ENCODE measurements around the gene CLMN.

DNA sequence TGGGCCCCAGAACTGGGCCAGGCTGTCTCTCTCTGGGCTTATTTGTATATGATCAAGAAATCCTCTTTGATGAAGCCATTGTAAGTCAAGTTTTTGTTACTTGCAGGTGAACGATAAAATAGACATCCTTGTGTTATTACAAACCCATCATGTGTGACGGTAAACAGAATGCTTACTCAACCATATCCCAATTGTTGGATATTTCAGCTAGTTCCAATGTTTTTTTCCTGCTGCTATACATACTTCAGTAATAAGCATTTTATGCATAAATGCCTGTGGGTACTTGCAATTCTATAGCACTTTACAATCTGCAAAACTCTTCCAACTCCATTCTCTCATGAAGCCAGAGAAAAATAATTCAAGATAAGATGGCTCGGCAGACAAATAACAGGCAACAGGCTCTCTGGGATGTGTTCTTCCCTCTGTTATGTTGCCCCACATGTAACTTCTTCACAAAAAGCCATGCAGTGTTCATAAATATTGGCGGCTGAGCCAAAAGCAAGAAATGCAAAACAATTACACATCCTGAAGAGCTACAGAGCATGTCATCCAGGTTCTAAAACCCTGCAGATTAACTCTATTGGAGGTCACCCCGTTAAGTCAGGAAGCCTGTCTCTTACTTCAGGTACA is 69.5 kb downstream of the CLMN start:
- TF ChIP-seq ZFAT (CRISPR knock-in tag; conservative IDR thresholded peaks at IDR 0.05) (no peak), HES4 (CRISPR knock-in tag; IDR thresholded peaks at IDR 0.05; ENCODE audit: borderline replicate concordance) (no peak), SP1 (IDR thresholded peaks at IDR 0.05) (no peak), SP1 (CRISPR knock-in tag; IDR thresholded peaks at IDR 0.05) (no peak), HDAC2 (CRISPR knock-in tag; IDR thresholded peaks at IDR 0.05) (no peak), PLRG1 (conservative IDR thresholded peaks at IDR 0.05) (no peak), NFYB (CRISPR knock-in tag; IDR thresholded peaks at IDR 0.05) (no peak)
- TF ChIP-seq, protein P1, sequence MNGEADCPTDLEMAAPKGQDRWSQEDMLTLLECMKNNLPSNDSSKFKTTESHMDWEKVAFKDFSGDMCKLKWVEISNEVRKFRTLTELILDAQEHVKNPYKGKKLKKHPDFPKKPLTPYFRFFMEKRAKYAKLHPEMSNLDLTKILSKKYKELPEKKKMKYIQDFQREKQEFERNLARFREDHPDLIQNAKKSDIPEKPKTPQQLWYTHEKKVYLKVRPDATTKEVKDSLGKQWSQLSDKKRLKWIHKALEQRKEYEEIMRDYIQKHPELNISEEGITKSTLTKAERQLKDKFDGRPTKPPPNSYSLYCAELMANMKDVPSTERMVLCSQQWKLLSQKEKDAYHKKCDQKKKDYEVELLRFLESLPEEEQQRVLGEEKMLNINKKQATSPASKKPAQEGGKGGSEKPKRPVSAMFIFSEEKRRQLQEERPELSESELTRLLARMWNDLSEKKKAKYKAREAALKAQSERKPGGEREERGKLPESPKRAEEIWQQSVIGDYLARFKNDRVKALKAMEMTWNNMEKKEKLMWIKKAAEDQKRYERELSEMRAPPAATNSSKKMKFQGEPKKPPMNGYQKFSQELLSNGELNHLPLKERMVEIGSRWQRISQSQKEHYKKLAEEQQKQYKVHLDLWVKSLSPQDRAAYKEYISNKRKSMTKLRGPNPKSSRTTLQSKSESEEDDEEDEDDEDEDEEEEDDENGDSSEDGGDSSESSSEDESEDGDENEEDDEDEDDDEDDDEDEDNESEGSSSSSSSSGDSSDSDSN (CRISPR knock-in tag; IDR thresholded peaks at IDR 0.05) = no peak
- TF ChIP-seq, protein P2, sequence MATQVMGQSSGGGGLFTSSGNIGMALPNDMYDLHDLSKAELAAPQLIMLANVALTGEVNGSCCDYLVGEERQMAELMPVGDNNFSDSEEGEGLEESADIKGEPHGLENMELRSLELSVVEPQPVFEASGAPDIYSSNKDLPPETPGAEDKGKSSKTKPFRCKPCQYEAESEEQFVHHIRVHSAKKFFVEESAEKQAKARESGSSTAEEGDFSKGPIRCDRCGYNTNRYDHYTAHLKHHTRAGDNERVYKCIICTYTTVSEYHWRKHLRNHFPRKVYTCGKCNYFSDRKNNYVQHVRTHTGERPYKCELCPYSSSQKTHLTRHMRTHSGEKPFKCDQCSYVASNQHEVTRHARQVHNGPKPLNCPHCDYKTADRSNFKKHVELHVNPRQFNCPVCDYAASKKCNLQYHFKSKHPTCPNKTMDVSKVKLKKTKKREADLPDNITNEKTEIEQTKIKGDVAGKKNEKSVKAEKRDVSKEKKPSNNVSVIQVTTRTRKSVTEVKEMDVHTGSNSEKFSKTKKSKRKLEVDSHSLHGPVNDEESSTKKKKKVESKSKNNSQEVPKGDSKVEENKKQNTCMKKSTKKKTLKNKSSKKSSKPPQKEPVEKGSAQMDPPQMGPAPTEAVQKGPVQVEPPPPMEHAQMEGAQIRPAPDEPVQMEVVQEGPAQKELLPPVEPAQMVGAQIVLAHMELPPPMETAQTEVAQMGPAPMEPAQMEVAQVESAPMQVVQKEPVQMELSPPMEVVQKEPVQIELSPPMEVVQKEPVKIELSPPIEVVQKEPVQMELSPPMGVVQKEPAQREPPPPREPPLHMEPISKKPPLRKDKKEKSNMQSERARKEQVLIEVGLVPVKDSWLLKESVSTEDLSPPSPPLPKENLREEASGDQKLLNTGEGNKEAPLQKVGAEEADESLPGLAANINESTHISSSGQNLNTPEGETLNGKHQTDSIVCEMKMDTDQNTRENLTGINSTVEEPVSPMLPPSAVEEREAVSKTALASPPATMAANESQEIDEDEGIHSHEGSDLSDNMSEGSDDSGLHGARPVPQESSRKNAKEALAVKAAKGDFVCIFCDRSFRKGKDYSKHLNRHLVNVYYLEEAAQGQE (IDR thresholded peaks at IDR 0.05; ENCODE audit: borderline replicate concordance in 1 of 2, low read depth in 1 of 2, low read length in 2 of 2) = no peak
- TF ChIP-seq, protein P3, sequence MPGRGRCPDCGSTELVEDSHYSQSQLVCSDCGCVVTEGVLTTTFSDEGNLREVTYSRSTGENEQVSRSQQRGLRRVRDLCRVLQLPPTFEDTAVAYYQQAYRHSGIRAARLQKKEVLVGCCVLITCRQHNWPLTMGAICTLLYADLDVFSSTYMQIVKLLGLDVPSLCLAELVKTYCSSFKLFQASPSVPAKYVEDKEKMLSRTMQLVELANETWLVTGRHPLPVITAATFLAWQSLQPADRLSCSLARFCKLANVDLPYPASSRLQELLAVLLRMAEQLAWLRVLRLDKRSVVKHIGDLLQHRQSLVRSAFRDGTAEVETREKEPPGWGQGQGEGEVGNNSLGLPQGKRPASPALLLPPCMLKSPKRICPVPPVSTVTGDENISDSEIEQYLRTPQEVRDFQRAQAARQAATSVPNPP (CRISPR knock-in tag; IDR thresholded peaks at IDR 0.05) = no peak
- TF ChIP-seq, protein P4, sequence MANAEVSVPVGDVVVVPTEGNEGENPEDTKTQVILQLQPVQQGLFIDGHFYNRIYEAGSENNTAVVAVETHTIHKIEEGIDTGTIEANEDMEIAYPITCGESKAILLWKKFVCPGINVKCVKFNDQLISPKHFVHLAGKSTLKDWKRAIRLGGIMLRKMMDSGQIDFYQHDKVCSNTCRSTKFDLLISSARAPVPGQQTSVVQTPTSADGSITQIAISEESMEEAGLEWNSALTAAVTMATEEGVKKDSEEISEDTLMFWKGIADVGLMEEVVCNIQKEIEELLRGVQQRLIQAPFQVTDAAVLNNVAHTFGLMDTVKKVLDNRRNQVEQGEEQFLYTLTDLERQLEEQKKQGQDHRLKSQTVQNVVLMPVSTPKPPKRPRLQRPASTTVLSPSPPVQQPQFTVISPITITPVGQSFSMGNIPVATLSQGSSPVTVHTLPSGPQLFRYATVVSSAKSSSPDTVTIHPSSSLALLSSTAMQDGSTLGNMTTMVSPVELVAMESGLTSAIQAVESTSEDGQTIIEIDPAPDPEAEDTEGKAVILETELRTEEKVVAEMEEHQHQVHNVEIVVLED (CRISPR knock-in tag; IDR thresholded peaks at IDR 0.05; ENCODE audit: borderline replicate concordance) = no peak

All from HepG2 (cell line).